GM19452 (cell line): ENCODE results near the gene NPAS2.

ENCODE experiments used
- ATAC-seq: cut with Tn5 transposase; IDR thresholded peaks from one replicate; pipeline ENCODE4 v1.9.1; 2021; ENCODE audit not compliant: unreplicated experiment

NPAS2 gene

GRCh38 chr2:100793220-100793619, 26.7 kb upstream of the NPAS2 start:
- no peak for ATAC-seq

- ATAC-seq: no peak
Measured at GRCh38 chr2:100793982-100794381, 26.0 kb upstream of the NPAS2 start.

- no peak for ATAC-seq
Measured at GRCh38 chr2:100796499-100797100, 23.3 kb upstream of the NPAS2 start.

- ATAC-seq: no peak
Measured at GRCh38 chr2:100799686-100800085, 20.3 kb upstream of the NPAS2 start.

- no peak for ATAC-seq
Measured at GRCh38 chr2:100800915-100801314, 19.0 kb upstream of the NPAS2 start.

GRCh38 chr2:100801402-100801801, 18.5 kb upstream of the NPAS2 start:
- ATAC-seq: no peak

GRCh38 chr2:100802066-100802465, 17.9 kb upstream of the NPAS2 start:
- no peak for ATAC-seq

GRCh38 chr2:100803334-100803733, 16.6 kb upstream of the NPAS2 start:
- ATAC-seq: no peak

- no peak for ATAC-seq
Measured at GRCh38 chr2:100806550-100806949, 13.4 kb upstream of the NPAS2 start.

- no peak for ATAC-seq
Measured at GRCh38 chr2:100807707-100808106, 12.2 kb upstream of the NPAS2 start.

- ATAC-seq: no peak
Measured at GRCh38 chr2:100808582-100808981, 11.4 kb upstream of the NPAS2 start.

GRCh38 chr2:100809506-100809905, 10.4 kb upstream of the NPAS2 start:
- ATAC-seq: no peak

- no peak for ATAC-seq
Measured at GRCh38 chr2:100810603-100811145, 9.3 kb upstream of the NPAS2 start.

GRCh38 chr2:100812116-100812515, 7.8 kb upstream of the NPAS2 start:
- no peak for ATAC-seq

GRCh38 chr2:100812573-100812972, 7.4 kb upstream of the NPAS2 start:
- ATAC-seq: no peak

- no peak for ATAC-seq
Measured at GRCh38 chr2:100813527-100813926, 6.4 kb upstream of the NPAS2 start.

- no peak for ATAC-seq
Measured at GRCh38 chr2:100814043-100814442, 5.9 kb upstream of the NPAS2 start.

GRCh38 chr2:100814453-100814852, 5.5 kb upstream of the NPAS2 start:
- ATAC-seq: no peak

GRCh38 chr2:100817388-100817985, 2.5 kb upstream of the NPAS2 start:
- ATAC-seq: no peak

- no peak for ATAC-seq
Measured at GRCh38 chr2:100818003-100818605, 1.8 kb upstream of the NPAS2 start.

- ATAC-seq: no peak
Measured at GRCh38 chr2:100818606-100819369, 1.2 kb upstream of the NPAS2 start.

GRCh38 chr2:100820273-100820522, 259 bp downstream of the NPAS2 start:
- ATAC-seq: no peak
